ENCODE measurements around the gene SMIM14. TPM values are rescaled to one million over a fixed set of nuclear protein-coding genes. Genes with fewer than 3 reads are reported as not detected.
"Not testable (repeated sequence)": the region's sequence is repeated elsewhere in the genome, so short reads cannot be mapped to it uniquely, and the experiment has no call there.

SMIM14 gene
- total RNA-seq, 1 donor from 2014 or later, result 32.1 TPM

DNA sequence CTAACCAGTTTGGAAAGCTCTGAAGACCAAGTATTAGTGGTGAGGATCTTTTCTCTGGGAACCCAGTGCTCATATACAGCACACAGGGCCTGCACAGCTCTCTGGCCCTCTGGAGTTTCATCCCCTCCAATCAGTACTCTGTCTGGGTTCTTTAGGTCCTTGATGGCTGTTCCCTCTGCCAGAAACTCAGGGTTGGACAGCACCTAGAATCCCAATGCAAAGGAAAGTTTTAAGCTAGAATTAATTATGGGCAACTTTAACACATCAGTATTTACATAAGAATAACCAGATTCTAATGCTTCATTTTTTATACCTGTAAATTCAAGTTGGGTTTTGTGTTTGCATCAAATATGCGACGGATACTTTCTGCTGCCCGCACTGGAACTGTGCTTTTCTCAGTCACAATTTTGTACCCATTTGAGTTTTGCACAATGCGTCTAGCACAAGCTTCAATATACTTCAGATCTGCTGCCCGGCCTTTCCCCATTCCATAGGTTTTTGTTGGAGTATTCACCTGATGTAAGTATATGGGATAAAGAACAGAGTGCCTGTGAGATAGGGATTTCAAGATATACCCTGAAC, 128.2 kb downstream of the SMIM14 start:
- Mint-ChIP-seq H3K4me1 (ENCODE audit: unreplicated experiment) (no peaks in the 10 kb centered on the region), H3K27me3 (no peaks in the 10 kb centered on the region), H3K9me3 (no peaks in the 10 kb centered on the region), H3K27ac (no peak overlapping the region), H3K36me3 (peaks cover 32% of the 10 kb centered on the region), H3K4me3 (no peak overlapping the region)
- no peak for DNase-seq (ENCODE audit: extremely low spot score, unreplicated experiment)
- TF ChIP-seq CTCF (conservative IDR thresholded peaks at IDR 0.05), result no peak

- Mint-ChIP-seq H3K27ac (no peak overlapping the region), H3K9me3 (no peaks in the 10 kb centered on the region), H3K4me3 (no peak overlapping the region), H3K36me3 (peaks cover 45% of the 10 kb centered on the region), H3K4me1 (ENCODE audit: unreplicated experiment) (no peaks in the 10 kb centered on the region), H3K27me3 (no peaks in the 10 kb centered on the region)
- TF ChIP-seq CTCF (conservative IDR thresholded peaks at IDR 0.05), result no peak
- DNase-seq (ENCODE audit: extremely low spot score, unreplicated experiment), result no peak
Observed at GRCh38 chr4:39505581-39505980, 133.1 kb downstream of the SMIM14 start.

- no peak for TF ChIP-seq CTCF (conservative IDR thresholded peaks at IDR 0.05)
- Mint-ChIP-seq H3K4me1 (ENCODE audit: unreplicated experiment) (no peaks in the 10 kb centered on the region), H3K27me3 (no peaks in the 10 kb centered on the region), H3K4me3 (no peak overlapping the region), H3K36me3 (peaks cover 44% of the 10 kb centered on the region), H3K9me3 (no peaks in the 10 kb centered on the region), H3K27ac (no peak overlapping the region)
- no peak for DNase-seq (ENCODE audit: extremely low spot score, unreplicated experiment)
Observed at GRCh38 chr4:39504538-39504937, 134.1 kb downstream of the SMIM14 start.

DNA sequence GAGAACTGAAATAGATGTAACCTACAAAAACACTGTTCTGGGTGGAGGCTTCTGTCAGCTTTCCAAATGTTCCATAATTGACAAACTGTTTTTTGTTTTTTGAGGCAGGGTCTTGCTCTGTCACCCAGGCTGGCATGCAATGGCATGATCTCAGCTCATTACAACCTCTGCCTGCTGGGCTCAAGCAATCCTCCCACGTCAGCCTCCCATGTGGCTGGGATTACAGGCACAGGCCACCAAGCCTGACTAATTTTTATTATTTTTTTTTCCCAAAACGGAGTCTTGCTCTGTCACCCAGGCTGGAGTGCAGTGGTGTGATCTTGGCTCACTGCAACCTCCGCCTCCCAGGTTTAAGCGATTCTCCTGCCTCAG, 136.0 kb downstream of the SMIM14 start:
- not testable (repeated sequence) for H3K27me3 Mint-ChIP-seq; H3K4me1 Mint-ChIP-seq (ENCODE audit: unreplicated experiment); H3K9me3 Mint-ChIP-seq; DNase-seq (ENCODE audit: extremely low spot score, unreplicated experiment); H3K4me3 Mint-ChIP-seq; H3K27ac Mint-ChIP-seq
- H3K36me3 Mint-ChIP-seq, result peaks cover 39% of the 10 kb centered on the region

DNA sequence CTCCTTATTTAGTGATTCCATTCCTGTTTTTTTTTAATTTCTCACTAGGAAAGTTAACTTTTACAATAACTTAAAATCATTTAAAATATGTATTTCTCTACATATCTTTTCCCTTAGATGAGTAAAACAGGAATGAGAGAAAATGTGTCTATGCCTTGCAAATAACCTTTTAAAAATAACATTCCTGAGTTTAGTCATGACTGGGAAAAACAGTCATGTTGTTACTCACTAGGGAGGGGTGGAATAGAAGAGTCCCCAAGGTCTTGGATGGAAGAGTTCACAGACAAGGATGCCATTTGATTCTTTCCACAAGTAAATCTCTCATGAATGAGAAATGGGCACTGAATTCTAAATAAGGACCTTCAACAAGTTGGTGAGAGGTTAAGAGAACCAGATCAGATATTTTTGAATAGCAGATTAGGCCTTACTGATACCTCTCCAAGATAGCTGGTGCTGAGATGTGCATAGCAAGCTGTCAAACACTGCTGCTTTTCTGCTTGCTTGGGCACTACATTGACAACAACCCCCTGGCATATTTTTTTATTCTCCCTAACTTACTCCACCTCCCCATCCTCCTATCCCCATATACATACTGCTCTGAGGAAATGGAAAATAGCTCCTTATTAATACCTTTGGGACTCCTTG, 136.5 kb downstream of the SMIM14 start:
- Mint-ChIP-seq H3K4me3 (no peak overlapping the region), H3K9me3 (no peaks in the 10 kb centered on the region), H3K4me1 (ENCODE audit: unreplicated experiment) (no peaks in the 10 kb centered on the region), H3K27ac (no peak overlapping the region), H3K36me3 (peaks cover 39% of the 10 kb centered on the region), H3K27me3 (no peaks in the 10 kb centered on the region)
- DNase-seq (ENCODE audit: extremely low spot score, unreplicated experiment), result no peak
- TF ChIP-seq CTCF (conservative IDR thresholded peaks at IDR 0.05), result no peak

DNA sequence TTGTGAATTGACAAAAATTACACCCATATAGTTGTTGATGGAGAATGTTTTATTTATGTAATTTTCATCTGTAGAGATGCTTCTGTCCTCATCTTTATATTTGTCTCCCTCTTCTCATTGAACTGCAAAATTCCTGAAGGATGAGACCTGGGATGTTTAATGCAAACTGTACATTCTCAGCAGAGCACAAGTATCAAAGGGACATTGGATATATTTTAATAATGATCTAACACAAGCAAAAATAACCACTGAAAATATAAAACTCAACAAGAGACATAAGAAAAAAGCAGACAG, 140.0 kb downstream of the SMIM14 start:
- Mint-ChIP-seq H3K4me1 (ENCODE audit: unreplicated experiment) (no peaks in the 10 kb centered on the region), H3K9me3 (no peaks in the 10 kb centered on the region), H3K27ac (no peak overlapping the region), H3K27me3 (no peaks in the 10 kb centered on the region), H3K4me3 (no peak overlapping the region), H3K36me3 (peaks cover 24% of the 10 kb centered on the region)
- no peak for DNase-seq (ENCODE audit: extremely low spot score, unreplicated experiment)
- TF ChIP-seq CTCF (conservative IDR thresholded peaks at IDR 0.05), result no peak
